CD4-positive, alpha-beta T cell treated with Interleukin-4 for 4 hours (primary cell): ENCODE results near the gene NDUFV3.
"Not testable (repeated sequence)": the region's sequence is repeated elsewhere in the genome, so short reads cannot be mapped to it uniquely, and the experiment has no call there.

ENCODE experiments used
- DNase-seq: peaks from one replicate; pipeline ENCODE4 v3.0.0-alpha.2; 2020

Gene NDUFV3

DNA sequence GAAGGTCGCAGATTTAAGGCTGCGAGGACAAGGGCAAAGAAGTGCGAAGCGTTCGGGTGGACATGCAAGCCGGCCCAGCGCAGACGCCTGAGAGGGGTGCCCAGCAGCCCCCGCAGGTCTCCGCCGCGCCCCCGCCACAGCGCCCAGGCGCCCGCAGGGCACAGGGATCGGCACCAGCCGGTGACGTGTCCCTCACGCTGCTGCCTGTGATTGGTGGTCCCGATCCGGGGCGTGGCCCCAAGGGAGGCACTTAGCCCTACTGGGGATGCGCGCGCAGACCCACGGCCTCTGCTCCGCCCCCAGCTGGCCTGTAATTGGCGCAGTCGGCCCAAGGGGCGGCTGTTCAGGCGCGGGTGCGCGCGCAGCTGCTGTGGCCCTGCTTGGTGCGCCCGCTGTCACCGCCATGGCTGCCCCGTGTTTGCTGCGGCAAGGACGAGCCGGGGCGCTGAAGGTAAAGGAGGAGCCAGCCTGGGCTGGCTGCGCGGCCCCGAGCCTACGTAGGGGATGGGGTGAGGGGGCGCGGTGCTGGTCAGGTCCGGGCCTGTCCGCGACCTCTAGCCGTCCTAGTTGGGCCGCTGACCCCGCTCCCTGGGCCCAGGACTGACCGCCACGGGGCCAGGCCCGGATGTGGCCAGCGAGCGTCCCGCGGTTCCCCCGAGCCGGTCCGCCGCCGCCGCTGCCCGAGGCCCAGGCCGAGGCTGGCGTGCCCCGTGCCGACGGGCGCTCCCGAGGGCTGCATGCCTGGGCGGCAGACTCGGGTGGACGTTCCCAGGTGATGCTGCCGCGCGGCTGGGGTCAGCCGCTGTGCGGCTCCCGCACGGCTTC is at the start of gene NDUFV3:
Gene NDUFV3, plus strand, starts transcription at position 379 of the 825 bp plus-strand sequence. Its CDS starts 25 bp downstream, at position 404.
- peak; percentile 99 for DNase-seq

DNA sequence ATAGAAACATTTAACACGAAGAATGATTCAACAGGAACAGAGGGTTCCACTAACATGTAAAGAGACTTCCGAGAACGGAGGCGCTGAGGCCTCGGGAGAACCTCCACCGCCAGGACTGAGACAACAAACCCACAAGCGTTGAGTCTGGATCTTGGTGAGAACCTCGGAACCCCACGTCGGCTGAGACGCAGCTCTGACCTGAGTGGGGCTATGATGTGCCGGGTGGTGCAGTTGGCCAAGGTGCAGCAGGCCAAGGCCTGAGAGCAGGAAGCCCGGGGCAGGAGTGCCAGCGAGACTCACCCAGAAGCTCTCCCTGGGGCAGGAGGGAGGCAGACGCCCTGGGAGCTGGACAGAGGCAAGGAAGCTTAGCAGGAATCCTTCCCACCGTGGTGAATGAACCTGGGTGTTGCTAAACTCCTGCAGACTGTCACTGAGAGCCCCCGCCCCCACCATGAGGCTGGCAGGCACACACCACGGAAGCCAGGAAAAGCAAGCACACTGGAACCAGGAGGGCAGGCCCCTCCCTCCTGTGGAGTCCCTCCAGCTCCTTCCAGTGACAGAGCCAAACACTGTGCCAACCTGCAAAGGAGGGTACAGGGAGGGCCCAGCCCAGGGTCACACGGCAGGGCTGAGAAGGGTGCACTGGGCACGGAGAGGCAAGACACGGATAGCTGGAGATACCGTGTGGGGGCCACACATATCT is 48.5 kb upstream of the NDUFV3 start:
- no peak for DNase-seq

DNA sequence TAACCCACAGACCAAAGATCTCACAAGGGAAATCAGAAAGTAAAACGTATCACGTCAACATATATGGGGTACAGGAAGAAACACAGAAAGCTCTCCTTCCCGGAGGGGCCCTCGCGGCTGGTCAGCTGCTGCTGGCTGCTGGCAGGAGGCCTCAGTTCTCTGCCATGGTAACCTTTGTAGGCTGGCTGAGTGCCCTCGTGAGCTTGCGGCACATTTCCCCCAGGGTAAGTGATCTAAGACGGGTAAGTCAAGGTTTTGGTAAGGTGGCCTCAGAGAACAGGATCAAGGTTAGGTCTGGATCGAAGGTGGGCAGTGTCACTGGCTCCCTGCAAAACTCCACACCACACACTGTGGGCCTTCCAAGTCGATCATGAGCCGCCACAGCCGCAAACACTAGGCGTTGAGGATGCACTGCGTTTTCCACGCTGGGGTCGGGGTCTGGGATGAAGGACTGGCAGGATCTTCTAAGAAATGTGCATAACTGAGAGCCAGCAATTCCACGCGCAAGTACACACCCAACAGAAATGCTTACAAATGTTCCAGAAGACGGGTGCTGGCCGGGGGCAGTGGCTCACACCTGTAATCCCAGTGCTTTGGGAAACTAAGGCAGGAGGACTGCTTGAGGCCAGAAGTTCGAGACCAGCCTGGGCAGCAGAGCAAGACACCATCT is 47.7 kb upstream of the NDUFV3 start:
- DNase-seq, result no peak

DNA sequence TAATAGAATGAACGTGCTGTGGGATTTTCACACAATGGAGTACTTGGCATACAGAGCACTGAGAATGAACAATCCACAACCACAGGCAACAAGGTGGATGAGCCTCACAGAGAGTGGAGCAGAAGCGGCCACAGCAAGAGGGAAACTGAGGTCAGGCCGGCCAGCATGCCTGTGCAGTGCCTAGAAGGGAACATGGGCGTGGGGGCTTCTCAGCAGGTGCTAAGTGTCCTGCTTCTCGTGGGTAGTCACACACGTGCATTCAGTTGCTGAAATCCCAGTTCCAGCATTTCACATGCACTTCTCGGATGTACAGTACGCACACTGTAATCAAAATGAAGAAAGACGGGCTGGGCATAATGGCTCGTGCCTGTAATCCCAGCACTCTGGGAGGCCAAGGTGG is 46.9 kb upstream of the NDUFV3 start:
- no peak for DNase-seq

DNA sequence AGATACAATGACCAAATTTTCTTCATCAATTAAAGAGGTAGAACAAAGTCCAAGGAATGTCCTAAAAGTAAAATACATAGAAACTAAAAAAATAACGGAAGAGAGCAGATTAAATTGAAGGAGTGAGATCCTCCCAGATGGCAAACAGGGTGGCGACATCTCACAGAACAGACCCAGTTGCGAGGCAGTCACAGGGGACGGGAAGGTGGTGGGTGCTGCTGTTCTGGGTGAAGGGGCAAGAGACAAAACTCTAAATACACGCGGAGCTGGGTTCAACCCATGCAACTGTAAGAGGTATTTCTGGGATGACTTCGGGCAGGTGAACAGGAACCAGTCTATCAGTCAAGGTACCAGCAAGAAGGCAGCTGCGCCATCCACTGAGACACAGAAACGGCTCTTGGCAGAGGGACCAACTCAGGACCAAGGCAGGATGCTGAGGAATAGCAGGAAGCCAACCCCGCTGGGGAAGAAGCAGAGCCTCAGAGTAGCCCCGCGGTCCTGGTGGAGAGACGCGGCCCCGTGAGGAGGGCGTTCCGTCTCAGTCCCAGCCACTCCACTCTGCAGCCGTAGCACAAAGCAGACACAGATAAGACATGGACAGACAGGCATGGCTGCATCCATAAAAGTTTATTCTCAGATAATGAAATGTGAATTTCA is 45.9 kb upstream of the NDUFV3 start:
- DNase-seq, result no peak

DNA sequence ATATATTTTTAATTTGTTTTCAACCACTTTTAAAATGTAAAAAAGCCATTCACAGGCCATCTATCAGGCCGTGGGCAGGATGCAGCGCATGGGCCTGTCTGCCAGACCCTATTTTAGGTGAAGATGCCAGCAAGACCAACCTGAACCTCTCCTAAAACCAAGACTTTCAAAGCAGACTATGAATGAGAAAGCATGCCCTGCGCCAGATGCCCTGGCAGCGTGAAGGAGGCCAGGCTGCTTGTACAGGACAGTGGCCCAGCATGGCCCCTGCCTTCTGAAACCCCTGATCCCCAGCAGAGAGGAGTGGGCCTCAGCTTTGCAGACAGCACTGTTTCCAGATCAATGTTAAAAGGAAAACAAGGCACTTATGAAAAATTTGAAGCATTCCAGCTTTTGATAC is 45.4 kb upstream of the NDUFV3 start:
- no peak for DNase-seq

DNA sequence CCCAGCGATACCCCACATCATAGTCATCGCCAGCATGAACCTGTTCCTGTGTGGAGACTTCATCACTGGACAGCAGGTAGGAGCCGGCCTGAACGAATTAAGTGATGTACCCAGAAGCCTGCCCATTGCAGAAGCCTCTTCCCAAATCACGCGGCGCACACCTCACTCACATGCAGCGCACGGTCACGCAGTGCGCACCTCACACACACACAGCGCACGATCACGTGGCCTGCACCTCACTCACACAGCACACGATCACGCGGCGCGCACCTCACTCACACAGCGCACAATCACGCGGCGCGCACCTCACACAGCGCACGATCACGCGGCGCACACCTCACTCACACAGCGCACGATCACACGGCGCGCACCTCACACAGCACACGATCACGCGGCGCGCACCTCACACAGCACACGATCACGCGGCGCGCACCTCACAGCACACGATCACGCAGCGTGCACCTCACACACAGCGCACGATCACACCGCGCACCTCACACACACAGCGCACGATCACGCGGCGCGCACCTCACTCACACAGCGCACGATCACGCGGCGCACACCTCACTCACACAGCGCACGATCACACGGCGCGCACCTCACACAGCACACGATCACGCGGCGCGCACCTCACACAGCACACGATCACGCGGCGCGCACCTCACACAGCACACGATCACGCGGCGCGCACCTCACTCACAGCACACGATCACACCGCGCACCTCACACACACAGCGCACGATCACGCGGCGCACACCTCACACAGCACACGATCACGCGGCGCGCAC is 44.8 kb upstream of the NDUFV3 start:
- not testable (repeated sequence) for DNase-seq

DNA sequence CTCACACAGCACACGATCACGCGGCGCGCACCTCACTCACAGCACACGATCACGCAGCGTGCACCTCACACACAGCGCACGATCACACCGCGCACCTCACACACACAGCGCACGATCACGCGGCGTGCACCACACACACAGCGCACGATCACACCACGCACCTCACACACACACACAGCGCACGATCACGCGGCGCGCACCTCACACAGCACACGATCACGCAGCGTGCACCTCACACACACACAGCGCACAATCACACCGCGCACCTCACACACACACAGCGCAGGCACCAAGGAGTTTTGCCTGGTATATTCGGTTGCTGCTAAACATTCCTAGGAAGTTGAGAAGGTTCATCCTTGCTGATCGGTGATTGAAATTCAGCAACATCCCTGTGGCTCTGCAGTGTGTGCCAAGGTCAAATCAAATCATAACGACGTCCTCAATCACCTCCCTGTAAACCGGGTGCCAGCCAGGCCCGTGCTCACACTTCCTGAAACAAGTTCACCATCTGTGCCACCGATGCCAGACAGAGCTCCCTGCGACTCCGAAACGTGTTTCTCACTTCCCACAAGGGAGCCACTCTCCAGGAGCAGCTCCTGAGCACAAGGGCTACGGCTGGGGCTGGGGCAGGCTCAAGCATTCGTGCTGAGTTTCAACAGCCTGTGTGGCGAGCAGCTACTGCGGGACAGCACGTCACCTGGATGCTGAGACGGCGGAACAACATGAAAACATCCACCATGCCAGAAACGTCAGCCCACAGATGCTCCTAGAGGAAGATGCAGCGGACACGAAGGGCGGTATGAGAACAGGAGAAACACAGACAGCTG is 44.0 kb upstream of the NDUFV3 start:
- no peak for DNase-seq

DNA sequence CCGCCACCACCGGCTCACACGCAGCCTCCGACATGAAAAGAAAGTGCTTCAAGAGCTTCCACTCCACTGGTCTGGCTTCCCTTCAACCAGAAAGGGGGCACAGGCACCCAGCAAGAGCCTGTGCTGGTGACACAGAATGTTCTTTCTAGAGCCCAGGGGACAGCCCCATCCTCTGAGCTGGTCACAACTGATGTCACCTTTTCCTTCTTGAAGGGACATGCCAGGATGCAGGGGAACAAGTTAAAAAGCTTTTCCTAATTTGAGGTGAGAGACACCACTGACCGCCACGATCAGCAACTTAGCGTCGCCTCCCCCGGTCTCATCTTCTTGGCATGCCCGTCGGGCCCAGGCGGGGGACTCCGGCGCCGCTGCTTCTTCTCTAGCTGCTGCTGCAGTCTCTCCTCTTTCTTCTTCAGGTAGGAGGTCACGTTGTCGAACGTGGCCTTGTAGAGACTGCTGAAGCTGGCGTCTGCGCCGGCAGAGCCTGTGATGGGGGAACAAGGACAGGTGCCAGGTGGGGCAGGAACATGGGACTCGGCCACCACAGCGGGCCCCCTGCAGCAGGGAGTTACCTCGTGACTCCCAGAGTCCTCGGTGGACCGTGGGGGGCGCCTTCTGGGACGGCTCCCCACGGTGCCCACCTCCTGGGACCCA is 43.2 kb upstream of the NDUFV3 start:
- no peak for DNase-seq

DNA sequence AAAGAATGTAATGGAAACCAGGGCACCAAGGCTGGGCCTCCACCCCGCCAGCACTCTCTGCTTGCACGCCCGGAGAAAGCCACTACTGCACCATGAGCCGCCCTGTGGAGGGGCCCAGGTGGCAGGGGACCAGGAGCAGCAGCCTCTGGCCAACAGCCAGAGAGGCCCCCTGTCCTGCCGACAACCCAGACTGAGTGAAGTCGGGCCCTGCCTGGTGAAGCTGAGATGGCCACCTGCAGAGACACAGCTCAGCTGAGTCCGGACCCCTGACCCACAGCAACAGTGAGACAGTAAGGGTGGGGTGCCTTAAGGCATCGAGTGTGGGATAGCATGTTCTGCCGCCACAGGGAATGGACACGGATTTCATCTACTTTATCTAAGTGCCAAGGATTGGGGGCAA is 42.6 kb upstream of the NDUFV3 start:
- no peak for DNase-seq

DNA sequence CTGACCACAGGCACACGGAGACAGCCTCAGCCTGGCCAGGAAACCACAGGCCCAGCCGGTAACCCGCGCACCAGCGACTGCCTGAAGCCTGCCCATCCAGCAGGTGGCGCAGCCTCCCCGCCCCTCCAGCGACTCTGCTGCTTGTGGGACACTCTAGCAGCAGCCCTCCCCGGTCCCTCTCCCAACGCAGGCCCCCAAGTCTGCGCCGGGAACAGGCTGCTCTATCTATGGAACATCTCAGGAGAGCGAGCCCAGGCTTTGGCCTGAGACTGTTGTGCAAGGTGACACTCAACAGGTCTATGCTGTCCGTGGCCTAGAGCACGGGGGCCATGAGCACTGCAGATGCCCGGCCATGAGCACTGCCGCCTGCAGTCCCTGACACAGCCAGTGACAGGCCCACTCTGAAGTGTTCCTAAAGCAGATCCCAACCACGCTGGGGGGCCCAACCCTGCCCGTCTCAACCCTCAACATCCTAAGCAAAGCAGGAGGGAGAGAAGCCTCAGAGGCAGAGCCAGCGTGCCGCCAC is 42.2 kb upstream of the NDUFV3 start:
- DNase-seq, result peak; percentile 8

DNA sequence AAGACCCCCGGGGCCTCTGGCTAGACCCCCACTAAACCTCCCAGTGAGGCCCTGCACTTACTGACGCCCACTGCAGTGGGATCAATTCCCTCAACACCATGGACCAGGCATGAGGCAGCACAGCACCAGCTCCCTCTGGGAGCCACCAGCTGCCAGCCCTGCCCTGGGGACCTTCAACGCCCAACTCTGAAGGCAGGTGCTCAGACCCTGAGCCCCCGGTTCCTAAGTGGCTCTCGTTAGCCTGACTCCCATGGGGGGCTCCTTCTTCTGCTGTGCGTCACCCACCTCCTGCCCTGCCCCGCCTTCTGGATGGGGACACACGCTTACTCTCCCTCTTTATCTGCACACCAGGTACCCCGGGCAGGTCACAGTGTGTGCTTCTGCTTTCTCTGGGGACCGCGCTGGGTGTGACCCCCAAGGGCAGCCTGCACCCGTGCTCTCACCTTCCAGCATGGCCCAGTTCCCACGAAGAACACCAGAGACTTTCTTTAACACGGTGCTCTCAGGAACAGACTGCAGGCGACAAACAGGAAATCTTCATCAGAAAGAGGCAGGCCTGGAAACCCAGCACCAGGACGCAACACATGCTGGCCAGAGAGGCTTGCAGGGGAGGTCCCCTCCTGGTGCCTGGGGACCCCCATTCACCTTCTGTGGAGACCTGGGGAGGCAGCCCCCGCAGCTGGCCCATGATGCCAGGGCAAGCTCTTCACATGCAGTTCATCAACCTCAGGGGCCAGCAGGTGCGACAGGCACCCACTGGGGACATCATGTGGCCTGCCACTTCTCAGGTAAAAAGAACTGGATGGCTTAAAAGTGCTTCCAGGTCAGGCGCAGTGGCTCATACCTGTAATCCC is 41.1 kb upstream of the NDUFV3 start:
- DNase-seq, result no peak

DNA sequence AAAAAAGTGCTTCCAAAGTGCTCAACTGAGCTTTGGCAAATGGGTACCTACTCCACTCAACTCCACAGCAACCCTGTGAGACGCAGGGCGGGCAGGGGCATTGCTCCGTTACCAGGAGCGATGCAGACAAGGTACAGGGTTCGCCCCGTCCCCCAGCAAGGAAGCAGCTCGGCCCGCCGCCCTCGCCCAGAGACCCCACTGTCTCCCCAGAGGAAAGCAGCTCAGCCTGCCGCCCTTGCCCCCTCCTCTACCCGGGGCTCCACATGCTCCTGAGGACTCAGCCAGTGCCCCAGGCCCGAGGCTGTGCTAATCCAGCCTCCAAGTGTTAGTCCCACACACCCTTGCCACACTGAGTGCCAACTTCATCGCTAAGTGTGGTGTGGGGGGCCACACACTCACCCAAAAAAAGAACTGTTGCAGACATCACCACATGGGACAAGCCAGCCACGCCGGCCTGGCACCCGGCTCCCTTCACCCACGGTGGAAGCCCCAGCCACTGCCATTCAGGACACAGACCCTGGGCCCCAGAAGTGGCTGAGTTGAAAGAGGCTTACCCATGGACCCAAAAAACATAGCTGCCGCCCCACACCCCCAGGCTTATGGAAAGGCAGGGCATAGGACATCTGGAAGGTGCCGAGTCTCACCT is 40.1 kb upstream of the NDUFV3 start:
- no peak for DNase-seq

DNA sequence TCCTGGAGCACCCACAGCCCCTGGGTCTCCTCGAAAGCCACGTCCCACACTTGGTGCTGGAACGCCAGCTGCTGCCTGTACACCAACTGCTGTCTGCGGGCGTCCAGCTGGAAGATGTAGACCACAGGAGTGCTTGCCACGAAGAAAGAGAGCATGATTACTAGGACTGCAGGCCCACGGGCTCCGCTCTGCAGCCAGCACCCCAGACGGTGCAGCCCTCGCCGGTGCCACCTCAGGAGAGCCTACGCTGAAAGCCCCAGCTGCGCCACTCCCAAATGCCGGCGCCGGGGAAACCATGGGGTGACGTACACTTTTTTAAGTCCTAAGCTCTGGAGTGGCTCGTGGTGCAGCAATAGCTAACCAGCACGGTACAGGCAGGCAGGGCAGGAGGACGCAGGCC is 39.5 kb upstream of the NDUFV3 start:
- no peak for DNase-seq

DNA sequence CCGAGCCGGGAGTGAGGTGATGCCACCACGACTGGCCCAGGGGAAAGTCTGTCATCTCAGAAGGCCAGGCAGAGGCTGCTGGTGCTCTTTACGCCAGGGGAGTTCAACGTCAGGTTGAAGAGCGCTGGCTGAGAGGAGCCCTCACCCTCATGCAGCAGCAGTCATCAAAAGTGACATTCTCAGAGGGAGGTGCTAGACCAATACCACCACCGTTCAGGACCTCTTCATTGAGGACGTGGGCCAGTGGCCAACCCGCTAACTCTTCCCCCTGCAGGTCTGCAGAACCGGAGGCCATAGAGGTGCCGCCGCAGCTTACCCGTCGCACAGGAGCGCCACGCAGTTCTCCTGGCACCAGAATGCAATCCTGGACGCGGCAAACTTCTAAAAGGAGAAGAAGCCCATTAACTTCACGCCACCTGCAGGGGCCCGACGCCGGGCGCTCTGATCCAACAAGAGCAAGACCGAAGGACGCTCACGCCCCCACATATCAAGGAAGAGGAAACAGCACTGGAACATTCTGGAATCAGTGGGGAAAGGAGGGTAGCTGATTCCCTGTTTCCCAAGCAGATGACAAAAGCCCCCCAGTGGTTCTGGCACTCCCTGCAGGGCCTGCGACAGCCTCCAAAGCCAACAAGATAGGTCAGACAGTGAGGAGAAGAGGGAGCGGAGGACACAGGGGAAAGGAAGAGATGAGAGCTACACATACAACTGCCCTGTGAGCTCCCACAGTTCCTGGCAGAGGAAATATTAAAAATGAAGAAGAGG is 38.7 kb upstream of the NDUFV3 start:
- DNase-seq, result no peak

DNA sequence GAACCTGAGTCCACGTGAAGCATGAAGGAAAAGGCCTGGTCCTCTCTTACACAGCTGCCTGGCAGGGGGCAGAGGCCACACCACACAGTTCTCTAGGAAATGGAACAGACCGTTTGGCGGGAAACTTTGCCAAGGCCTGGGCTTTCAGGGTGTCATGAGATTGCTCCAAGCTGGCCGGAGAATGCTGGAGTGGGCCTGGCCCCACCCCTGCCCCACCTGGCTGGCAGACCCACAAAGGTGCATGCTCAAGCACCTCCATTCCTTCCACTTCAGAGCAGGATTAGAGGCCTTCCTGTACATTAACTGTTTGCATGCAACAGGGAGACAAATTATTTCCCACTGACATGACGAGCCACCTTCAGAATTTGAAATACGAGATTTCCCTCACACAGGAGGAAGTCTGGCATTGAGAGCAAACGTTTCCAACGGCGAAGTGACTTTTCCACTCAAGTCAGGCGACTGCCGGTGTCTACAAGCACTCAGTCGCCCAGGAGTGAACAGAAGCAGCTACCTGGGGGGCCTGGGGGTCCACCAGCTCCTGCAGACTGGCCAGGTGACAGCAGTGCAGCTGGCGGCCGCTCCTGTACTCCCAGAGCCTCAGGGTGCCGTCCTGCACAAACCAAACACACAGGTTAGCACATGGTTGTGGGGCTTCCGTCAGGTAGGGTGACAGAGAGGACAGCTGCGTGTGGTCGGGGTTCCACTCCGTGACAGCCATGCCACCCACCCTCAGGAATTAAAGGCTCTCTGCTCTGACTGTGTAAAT is 37.8 kb upstream of the NDUFV3 start:
- no peak for DNase-seq

DNA sequence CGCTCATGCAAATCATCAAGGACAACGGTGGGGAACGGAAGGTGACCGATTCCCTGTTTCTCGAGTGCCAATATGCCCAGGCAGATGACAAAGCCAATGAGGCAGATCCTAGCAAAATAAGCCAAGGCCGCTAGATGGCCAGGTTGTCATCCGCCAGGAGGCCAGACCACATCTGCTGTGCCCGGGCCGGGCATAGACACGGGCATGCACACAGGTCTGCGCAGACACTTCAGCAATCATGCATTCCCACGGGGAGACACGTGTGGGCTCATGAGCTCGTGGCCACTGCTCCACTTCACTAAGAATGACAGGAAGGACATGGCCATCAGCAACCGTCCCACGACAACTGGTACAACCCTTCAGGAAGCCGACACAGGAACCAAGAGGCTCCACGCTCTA is 37.2 kb upstream of the NDUFV3 start:
- no peak for DNase-seq

DNA sequence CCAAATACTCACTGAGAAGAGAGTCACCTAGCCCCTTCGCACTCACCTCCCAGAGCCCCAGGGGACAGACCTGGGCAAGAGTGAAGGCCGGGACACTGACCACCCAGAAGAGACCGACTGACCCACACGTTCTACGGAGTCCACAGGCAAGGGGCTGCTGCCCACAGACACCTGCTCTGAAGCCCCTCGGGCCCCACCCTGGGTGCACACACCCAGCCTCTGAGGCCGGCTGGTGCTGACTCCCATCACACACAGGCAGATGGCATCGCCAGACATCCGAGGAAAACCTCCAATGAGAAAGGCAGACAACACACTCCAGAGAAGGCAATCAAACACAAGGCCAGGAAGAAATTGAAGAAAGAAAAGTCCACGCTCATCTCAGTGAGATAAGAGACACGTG is 35.9 kb upstream of the NDUFV3 start:
- no peak for DNase-seq
